ENCODE measurements around the gene KCNK7. TPM values are rescaled to one million over a fixed set of nuclear protein-coding genes. Genes with fewer than 3 reads are reported as not detected.

KCNK7 gene
- total and polyA plus RNA-seq, 2 experiments from 2014 or later: 0.60 TPM; not detected in 1

- TF ChIP-seq, protein P1, sequence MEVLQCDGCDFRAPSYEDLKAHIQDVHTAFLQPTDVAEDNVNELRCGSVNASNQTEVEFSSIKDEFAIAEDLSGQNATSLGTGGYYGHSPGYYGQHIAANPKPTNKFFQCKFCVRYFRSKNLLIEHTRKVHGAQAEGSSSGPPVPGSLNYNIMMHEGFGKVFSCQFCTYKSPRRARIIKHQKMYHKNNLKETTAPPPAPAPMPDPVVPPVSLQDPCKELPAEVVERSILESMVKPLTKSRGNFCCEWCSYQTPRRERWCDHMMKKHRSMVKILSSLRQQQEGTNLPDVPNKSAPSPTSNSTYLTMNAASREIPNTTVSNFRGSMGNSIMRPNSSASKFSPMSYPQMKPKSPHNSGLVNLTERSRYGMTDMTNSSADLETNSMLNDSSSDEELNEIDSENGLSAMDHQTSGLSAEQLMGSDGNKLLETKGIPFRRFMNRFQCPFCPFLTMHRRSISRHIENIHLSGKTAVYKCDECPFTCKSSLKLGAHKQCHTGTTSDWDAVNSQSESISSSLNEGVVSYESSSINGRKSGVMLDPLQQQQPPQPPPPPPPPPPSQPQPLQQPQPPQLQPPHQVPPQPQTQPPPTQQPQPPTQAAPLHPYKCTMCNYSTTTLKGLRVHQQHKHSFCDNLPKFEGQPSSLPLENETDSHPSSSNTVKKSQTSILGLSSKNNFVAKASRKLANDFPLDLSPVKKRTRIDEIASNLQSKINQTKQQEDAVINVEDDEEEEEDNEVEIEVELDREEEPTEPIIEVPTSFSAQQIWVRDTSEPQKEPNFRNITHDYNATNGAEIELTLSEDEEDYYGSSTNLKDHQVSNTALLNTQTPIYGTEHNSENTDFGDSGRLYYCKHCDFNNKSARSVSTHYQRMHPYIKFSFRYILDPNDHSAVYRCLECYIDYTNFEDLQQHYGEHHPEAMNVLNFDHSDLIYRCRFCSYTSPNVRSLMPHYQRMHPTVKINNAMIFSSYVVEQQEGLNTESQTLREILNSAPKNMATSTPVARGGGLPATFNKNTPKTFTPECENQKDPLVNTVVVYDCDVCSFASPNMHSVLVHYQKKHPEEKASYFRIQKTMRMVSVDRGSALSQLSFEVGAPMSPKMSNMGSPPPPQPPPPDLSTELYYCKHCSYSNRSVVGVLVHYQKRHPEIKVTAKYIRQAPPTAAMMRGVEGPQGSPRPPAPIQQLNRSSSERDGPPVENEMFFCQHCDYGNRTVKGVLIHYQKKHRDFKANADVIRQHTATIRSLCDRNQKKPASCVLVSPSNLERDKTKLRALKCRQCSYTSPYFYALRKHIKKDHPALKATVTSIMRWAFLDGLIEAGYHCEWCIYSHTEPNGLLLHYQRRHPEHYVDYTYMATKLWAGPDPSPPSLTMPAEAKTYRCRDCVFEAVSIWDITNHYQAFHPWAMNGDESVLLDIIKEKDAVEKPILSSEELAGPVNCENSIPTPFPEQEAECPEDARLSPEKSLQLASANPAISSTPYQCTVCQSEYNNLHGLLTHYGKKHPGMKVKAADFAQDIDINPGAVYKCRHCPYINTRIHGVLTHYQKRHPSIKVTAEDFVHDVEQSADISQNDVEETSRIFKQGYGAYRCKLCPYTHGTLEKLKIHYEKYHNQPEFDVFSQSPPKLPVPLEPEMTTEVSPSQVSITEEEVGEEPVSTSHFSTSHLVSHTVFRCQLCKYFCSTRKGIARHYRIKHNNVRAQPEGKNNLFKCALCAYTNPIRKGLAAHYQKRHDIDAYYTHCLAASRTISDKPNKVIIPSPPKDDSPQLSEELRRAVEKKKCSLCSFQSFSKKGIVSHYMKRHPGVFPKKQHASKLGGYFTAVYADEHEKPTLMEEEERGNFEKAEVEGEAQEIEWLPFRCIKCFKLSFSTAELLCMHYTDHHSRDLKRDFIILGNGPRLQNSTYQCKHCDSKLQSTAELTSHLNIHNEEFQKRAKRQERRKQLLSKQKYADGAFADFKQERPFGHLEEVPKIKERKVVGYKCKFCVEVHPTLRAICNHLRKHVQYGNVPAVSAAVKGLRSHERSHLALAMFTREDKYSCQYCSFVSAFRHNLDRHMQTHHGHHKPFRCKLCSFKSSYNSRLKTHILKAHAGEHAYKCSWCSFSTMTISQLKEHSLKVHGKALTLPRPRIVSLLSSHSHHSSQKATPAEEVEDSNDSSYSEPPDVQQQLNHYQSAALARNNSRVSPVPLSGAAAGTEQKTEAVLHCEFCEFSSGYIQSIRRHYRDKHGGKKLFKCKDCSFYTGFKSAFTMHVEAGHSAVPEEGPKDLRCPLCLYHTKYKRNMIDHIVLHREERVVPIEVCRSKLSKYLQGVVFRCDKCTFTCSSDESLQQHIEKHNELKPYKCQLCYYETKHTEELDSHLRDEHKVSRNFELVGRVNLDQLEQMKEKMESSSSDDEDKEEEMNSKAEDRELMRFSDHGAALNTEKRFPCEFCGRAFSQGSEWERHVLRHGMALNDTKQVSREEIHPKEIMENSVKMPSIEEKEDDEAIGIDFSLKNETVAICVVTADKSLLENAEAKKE (CRISPR knock-in tag; IDR thresholded peaks at IDR 0.05): no peak
- TF ChIP-seq NANOG (IDR thresholded peaks at IDR 0.05; ENCODE audit: borderline replicate concordance): no peak
- TF ChIP-seq ZNF331 (CRISPR knock-in tag; IDR thresholded peaks at IDR 0.05; ENCODE audit: low read depth): no peak
- TF ChIP-seq, protein P2, sequence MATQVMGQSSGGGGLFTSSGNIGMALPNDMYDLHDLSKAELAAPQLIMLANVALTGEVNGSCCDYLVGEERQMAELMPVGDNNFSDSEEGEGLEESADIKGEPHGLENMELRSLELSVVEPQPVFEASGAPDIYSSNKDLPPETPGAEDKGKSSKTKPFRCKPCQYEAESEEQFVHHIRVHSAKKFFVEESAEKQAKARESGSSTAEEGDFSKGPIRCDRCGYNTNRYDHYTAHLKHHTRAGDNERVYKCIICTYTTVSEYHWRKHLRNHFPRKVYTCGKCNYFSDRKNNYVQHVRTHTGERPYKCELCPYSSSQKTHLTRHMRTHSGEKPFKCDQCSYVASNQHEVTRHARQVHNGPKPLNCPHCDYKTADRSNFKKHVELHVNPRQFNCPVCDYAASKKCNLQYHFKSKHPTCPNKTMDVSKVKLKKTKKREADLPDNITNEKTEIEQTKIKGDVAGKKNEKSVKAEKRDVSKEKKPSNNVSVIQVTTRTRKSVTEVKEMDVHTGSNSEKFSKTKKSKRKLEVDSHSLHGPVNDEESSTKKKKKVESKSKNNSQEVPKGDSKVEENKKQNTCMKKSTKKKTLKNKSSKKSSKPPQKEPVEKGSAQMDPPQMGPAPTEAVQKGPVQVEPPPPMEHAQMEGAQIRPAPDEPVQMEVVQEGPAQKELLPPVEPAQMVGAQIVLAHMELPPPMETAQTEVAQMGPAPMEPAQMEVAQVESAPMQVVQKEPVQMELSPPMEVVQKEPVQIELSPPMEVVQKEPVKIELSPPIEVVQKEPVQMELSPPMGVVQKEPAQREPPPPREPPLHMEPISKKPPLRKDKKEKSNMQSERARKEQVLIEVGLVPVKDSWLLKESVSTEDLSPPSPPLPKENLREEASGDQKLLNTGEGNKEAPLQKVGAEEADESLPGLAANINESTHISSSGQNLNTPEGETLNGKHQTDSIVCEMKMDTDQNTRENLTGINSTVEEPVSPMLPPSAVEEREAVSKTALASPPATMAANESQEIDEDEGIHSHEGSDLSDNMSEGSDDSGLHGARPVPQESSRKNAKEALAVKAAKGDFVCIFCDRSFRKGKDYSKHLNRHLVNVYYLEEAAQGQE (IDR thresholded peaks at IDR 0.05; ENCODE audit: unreplicated experiment): no peak
- TF ChIP-seq, protein P3, sequence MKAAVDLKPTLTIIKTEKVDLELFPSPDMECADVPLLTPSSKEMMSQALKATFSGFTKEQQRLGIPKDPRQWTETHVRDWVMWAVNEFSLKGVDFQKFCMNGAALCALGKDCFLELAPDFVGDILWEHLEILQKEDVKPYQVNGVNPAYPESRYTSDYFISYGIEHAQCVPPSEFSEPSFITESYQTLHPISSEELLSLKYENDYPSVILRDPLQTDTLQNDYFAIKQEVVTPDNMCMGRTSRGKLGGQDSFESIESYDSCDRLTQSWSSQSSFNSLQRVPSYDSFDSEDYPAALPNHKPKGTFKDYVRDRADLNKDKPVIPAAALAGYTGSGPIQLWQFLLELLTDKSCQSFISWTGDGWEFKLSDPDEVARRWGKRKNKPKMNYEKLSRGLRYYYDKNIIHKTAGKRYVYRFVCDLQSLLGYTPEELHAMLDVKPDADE (IDR thresholded peaks at IDR 0.05): no peak
- TF ChIP-seq JUNB (IDR thresholded peaks at IDR 0.05; ENCODE audit: unreplicated experiment): no peak
- TF ChIP-seq STAT1 (IDR thresholded peaks at IDR 0.05; ENCODE audit: unreplicated experiment): no peak
- TF ChIP-seq CREB1 (CRISPR knock-in tag; IDR thresholded peaks at IDR 0.05; ENCODE audit: low read depth): no peak
- TF ChIP-seq EZH2 (IDR thresholded peaks at IDR 0.05; ENCODE audit: low read depth, unreplicated experiment): no peak
These were observed 9.4 kb downstream of the KCNK7 start (continued) for GRCh38 chr11:65586247-65586630.

Measured in GM23338 (cell line).